ENCODE data around the gene RHOA.

The RHOA gene

GRCh38 chr3:49324768-49325167 is 87.0 kb downstream of the RHOA start:
- no peak for DNase-seq (ENCODE audit: low read depth)

GRCh38 chr3:49316696-49317457 is 94.9 kb downstream of the RHOA start:
- DNase-seq (ENCODE audit: low read depth): no peak

GRCh38 chr3:49313896-49314688 is 97.7 kb downstream of the RHOA start:
- no peak for DNase-seq (ENCODE audit: low read depth)

- DNase-seq (ENCODE audit: low read depth): no peak
These were observed 100.5 kb downstream of the RHOA start for GRCh38 chr3:49311283-49311682.

GRCh38 chr3:49310677-49311076 is 101.1 kb downstream of the RHOA start:
- DNase-seq (ENCODE audit: low read depth): no peak

All from ELR (cell line).